ENCODE measurements around the gene AMZ2. TPM values are rescaled to one million over a fixed set of nuclear protein-coding genes. Genes with fewer than 3 reads are reported as not detected.

AMZ2 gene
- total and polyA plus RNA-seq, 2 of the 8 experiments (the other 6 are each of a cell fraction or from before 2014, with no cell fraction given), result 49.5 to 71.0 TPM

DNA sequence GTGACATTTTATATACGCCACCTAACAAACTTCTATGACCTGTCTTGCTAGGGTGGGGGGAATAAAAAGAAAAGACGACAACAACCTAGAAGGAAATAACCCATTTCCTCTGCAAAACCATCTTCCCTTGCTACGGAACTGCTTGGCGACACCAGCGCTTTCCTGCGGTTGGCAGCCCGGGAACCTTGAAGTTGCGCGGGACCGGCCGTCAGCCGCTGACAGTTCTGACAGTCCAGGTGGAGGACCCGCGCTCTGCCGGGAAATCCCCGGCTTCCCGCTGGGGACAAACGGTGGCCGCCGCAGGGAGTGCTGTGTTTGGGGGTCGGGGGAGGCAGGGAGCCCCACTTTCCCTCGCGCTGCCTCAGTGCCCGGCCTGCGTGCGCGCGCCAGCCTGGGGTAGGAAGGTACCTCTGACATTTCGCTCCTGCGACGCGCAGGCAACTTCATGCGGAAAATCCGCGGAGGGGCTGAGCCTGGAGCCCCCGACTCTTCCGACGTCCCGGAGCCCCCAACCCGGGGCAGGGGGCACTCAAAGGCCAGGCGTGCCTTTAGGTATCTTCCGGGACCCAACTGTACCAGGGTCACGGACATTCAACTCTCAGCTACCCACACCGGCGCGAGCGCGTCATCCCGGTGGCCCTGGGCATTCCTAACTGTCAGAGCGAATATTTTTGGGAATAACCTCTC lies 42.6 kb downstream of the AMZ2 start (continued):
- TF ChIP-seq SAP30 (IDR thresholded peaks at IDR 0.05; ENCODE audit: insufficient read depth, insufficient replicate concordance, low read length), result peak; percentile 86
- no peak for TF ChIP-seq SIRT6 (IDR thresholded peaks at IDR 0.05; ENCODE audit: low read length)

Measured in H1 (cell line).